Duodenal mucosa (tissue), 2 donors: ENCODE results near the gene DHFR.
A peak's percentile ranks its signal among the peaks of the same experiment; 100 is the strongest.

Experiments
- H3K27ac ChIP-seq: one replicate; pipeline ENCODE4 v1.7.0; 2013; ENCODE audit warnings: low read depth, low read length
- H3K27me3 ChIP-seq, 2 donors: one replicate each; pipeline ENCODE4 v1.7.0; 2013; ENCODE audit warnings: low read length in 2 of 2, control low read depth in 1 of 2; ENCODE audit not compliant: insufficient read depth in 2 of 2, control insufficient read depth in 1 of 2
- H3K36me3 ChIP-seq, 2 donors: one replicate each; pipeline ENCODE4 v1.7.0; 2013; ENCODE audit warnings: low read length in 2 of 2, control low read depth in 1 of 2; ENCODE audit not compliant: insufficient read depth in 2 of 2, control insufficient read depth in 1 of 2
- H3K4me1 ChIP-seq, 2 donors: one replicate each; pipeline ENCODE4 v1.7.0; 2013; ENCODE audit warnings: low read length in 2 of 2, control low read depth in 1 of 2; ENCODE audit not compliant: insufficient read depth in 2 of 2, control insufficient read depth in 1 of 2
- H3K4me3 ChIP-seq, 2 donors: one replicate each; pipeline ENCODE4 v1.7.0; 2013; ENCODE audit warnings: low read length in 2 of 2, low read depth in 1 of 2
- H3K9ac ChIP-seq, 2 donors: one replicate each; pipeline ENCODE4 v1.7.0; 2013; ENCODE audit warnings: low read length in 2 of 2, low read depth in 1 of 2
- H3K9me3 ChIP-seq, 2 donors: one replicate each; pipeline ENCODE4 v1.7.0; 2013; ENCODE audit warnings: low read length in 2 of 2, control low read depth in 1 of 2; ENCODE audit not compliant: control insufficient read depth in 1 of 2

The DHFR gene

GRCh38 chr5:80654391-80655230 is at the start of gene DHFR, which contains the start of gene MSH3:
Gene DHFR, minus strand, starts transcription at chr5:80654983. Its CDS starts 494 bp downstream, at chr5:80654489.
Gene MSH3, plus strand, starts transcription at chr5:80654652. Its CDS starts 76 bp downstream, at chr5:80654728.
- Histone ChIP-seq H3K9me3 (no peaks in the 10 kb centered on the region), H3K4me3 (peak within 1 kb of the TSS; percentile 80 to 89), H3K9ac (peak within 1 kb of the TSS; percentile 58 to 91), H3K4me1 (peaks cover 14 to 19% of the 10 kb centered on the region in 2 donors), H3K27me3 (no peaks in the 10 kb centered on the region), H3K36me3 (peaks cover 0 to 21% of the 10 kb centered on the region in 2 donors), H3K27ac (peak within 1 kb of the TSS; percentile 90)

- Histone ChIP-seq H3K9me3 (no peaks in the 10 kb centered on the region), H3K4me1 (no peaks in the 10 kb centered on the region), H3K36me3 (peaks cover 4 to 17% of the 10 kb centered on the region in 2 donors), H3K27ac (no peak overlapping the region), H3K9ac (no peak overlapping the region), H3K4me3 (no peak overlapping the region), H3K27me3 (no peaks in the 10 kb centered on the region)
Observed at GRCh38 chr5:80704221-80704620, 49.4 kb upstream of the DHFR start.

GRCh38 chr5:80703747-80704146 is 49.0 kb upstream of the DHFR start:
- H3K4me3 ChIP-seq = no peak overlapping the region
- H3K27ac ChIP-seq = no peak overlapping the region
- no peak overlapping the region for H3K9ac ChIP-seq
- H3K36me3 ChIP-seq = peaks cover 4 to 14% of the 10 kb centered on the region in 2 donors
- H3K9me3 ChIP-seq = no peaks in the 10 kb centered on the region
- no peaks in the 10 kb centered on the region for H3K4me1 ChIP-seq
- no peaks in the 10 kb centered on the region for H3K27me3 ChIP-seq

- no peak overlapping the region for H3K27ac ChIP-seq
- no peaks in the 10 kb centered on the region for H3K4me1 ChIP-seq
- H3K36me3 ChIP-seq = peaks cover 4 to 12% of the 10 kb centered on the region in 2 donors
- no peak overlapping the region for H3K9ac ChIP-seq
- no peak overlapping the region for H3K4me3 ChIP-seq
- no peaks in the 10 kb centered on the region for H3K27me3 ChIP-seq
- no peaks in the 10 kb centered on the region for H3K9me3 ChIP-seq
Observed at GRCh38 chr5:80703291-80703690, 48.5 kb upstream of the DHFR start.

- Histone ChIP-seq H3K9me3 (no peaks in the 10 kb centered on the region), H3K36me3 (peaks cover 4 to 8% of the 10 kb centered on the region in 2 donors), H3K27me3 (no peaks in the 10 kb centered on the region), H3K9ac (no peak overlapping the region), H3K4me1 (no peaks in the 10 kb centered on the region), H3K4me3 (no peak overlapping the region), H3K27ac (no peak overlapping the region)
Observed at GRCh38 chr5:80701597-80701996, 46.8 kb upstream of the DHFR start.

GRCh38 chr5:80698369-80698768 is 43.6 kb upstream of the DHFR start:
- Histone ChIP-seq H3K4me3 (no peak overlapping the region), H3K36me3 (peaks cover 4 to 5% of the 10 kb centered on the region in 2 donors), H3K27me3 (no peaks in the 10 kb centered on the region), H3K27ac (no peak overlapping the region), H3K9ac (no peak overlapping the region), H3K9me3 (no peaks in the 10 kb centered on the region), H3K4me1 (no peaks in the 10 kb centered on the region)

- Histone ChIP-seq H3K27me3 (no peaks in the 10 kb centered on the region), H3K9ac (no peak overlapping the region), H3K4me3 (no peak overlapping the region), H3K27ac (no peak overlapping the region), H3K9me3 (no peaks in the 10 kb centered on the region), H3K36me3 (peaks cover 1 to 2% of the 10 kb centered on the region in 2 donors), H3K4me1 (no peaks in the 10 kb centered on the region)
Observed at GRCh38 chr5:80697100-80697499, 42.3 kb upstream of the DHFR start.

- Histone ChIP-seq H3K9ac (no peak overlapping the region), H3K36me3 (no peaks in the 10 kb centered on the region), H3K27ac (no peak overlapping the region), H3K27me3 (no peaks in the 10 kb centered on the region), H3K9me3 (no peaks in the 10 kb centered on the region), H3K4me1 (no peaks in the 10 kb centered on the region), H3K4me3 (no peak overlapping the region)
Observed at GRCh38 chr5:80696450-80696849, 41.7 kb upstream of the DHFR start.

- Histone ChIP-seq H3K9ac (no peak overlapping the region), H3K36me3 (no peaks in the 10 kb centered on the region), H3K27me3 (no peaks in the 10 kb centered on the region), H3K4me3 (no peak overlapping the region), H3K4me1 (no peaks in the 10 kb centered on the region), H3K9me3 (no peaks in the 10 kb centered on the region), H3K27ac (no peak overlapping the region)
Observed at GRCh38 chr5:80695666-80696065, 40.9 kb upstream of the DHFR start.

- Histone ChIP-seq H3K4me3 (no peak overlapping the region), H3K4me1 (no peaks in the 10 kb centered on the region), H3K36me3 (peaks cover 0 to 7% of the 10 kb centered on the region in 2 donors), H3K9ac (no peak overlapping the region), H3K27me3 (no peaks in the 10 kb centered on the region), H3K27ac (no peak overlapping the region), H3K9me3 (no peaks in the 10 kb centered on the region)
Observed at GRCh38 chr5:80689627-80690026, 34.8 kb upstream of the DHFR start.
